WTC11 (cell line): ENCODE data around the gene RRP1B. TPM values are rescaled to one million over a fixed set of nuclear protein-coding genes. Genes with fewer than 3 reads are reported as not detected.
"Not testable (repeated sequence)": the region's sequence is repeated elsewhere in the genome, so short reads cannot be mapped to it uniquely, and the experiment has no call there.

Experiments used
- ATAC-seq: fragments of 200-7000 bp; cut with Tn5 transposase; 2 replicates; pipeline ENCODE4 v1.10.0; 2021; ENCODE audit warnings: mild to moderate bottlenecking, moderate library complexity
- CTCF ChIA-PET: fragments of 300-600 bp; sonication (Branson Sonifier 250); formaldehyde crosslinking; loops from one replicate; lab custom pipeline; 2021; ENCODE audit warnings: antibody characterized with exemption; lab: Charles Lee
- POLR2A ChIA-PET: fragments of 350-600 bp; sonication (Branson Sonifier 250); formaldehyde crosslinking; loops from one replicate; lab custom pipeline; 2021; ENCODE audit warnings: antibody characterized with exemption; lab: Charles Lee
- DNase-seq: peaks from one replicate; pipeline ENCODE4 v3.0.0; 2021; ENCODE audit warnings: low spot score
- H3K27ac Mint-ChIP-seq: 2 replicates; pipeline ENCODE4 v1.8.0; 2021; ENCODE audit warnings: mixed read lengths
- H3K27me3 Mint-ChIP-seq: 2 replicates; pipeline ENCODE4 v1.8.0; 2021; ENCODE audit warnings: low read depth, mild to moderate bottlenecking, moderate library complexity, mixed read lengths
- H3K36me3 Mint-ChIP-seq: 2 replicates; pipeline ENCODE4 v1.8.0; 2021; ENCODE audit warnings: mixed read lengths
- H3K4me1 Mint-ChIP-seq: 2 replicates; pipeline ENCODE4 v1.8.0; 2022; ENCODE audit warnings: mixed read lengths
- H3K4me3 Mint-ChIP-seq: 2 replicates; pipeline ENCODE4 v1.8.0; 2021; ENCODE audit warnings: mild to moderate bottlenecking, moderate library complexity, mixed read lengths
- H3K9me3 Mint-ChIP-seq: 2 replicates; pipeline ENCODE4 v1.8.0; 2021; ENCODE audit warnings: mixed read lengths
- ATF3 ChIP-seq: sonication (generic); formaldehyde crosslinking; conservative IDR thresholded peaks from 2 replicates; pipeline ENCODE4 v1.8.1; 2022; ENCODE audit warnings: mild to moderate bottlenecking, missing genetic modification reagents
- CBFB ChIP-seq: sonication (generic); formaldehyde crosslinking; IDR thresholded peaks from 2 replicates; pipeline ENCODE4 v1.8.1; 2022; ENCODE audit warnings: mild to moderate bottlenecking, low read depth, missing genetic modification reagents
- EMX1 ChIP-seq: fragments of 250-450 bp; sonication (Bioruptor Pico); IDR thresholded peaks from 2 replicates; pipeline ENCODE4 v1.8.0; 2021; ENCODE audit warnings: mild to moderate bottlenecking
- FOXP1 ChIP-seq: sonication (generic); formaldehyde crosslinking; IDR thresholded peaks from 2 replicates; pipeline ENCODE4 v1.8.0; 2022; ENCODE audit warnings: missing genetic modification reagents, mild to moderate bottlenecking, moderate library complexity, borderline replicate concordance
- GABPB1 ChIP-seq: sonication (generic); formaldehyde crosslinking; IDR thresholded peaks from 2 replicates; pipeline ENCODE4 v1.8.1; 2023; ENCODE audit warnings: mild to moderate bottlenecking, missing genetic modification reagents
- GRHL2 ChIP-seq: fragments of 250-450 bp; sonication (Bioruptor Pico); IDR thresholded peaks from 2 replicates; pipeline ENCODE4 v1.8.0; 2022; ENCODE audit warnings: mild to moderate bottlenecking, moderate library complexity; ENCODE audit not compliant: insufficient replicate concordance, severe bottlenecking
- JAZF1 ChIP-seq: fragments of 250-450 bp; sonication (Bioruptor Pico); IDR thresholded peaks from 2 replicates; pipeline ENCODE4 v1.9.0; 2021; ENCODE audit warnings: moderate library complexity, mild to moderate bottlenecking, inconsistent platforms
- KAT7 ChIP-seq: sonication (generic); formaldehyde crosslinking; IDR thresholded peaks from 2 replicates; pipeline ENCODE4 v1.8.1; 2023; ENCODE audit warnings: missing genetic modification reagents, mild to moderate bottlenecking, borderline replicate concordance
- NR3C1 ChIP-seq: sonication (generic); formaldehyde crosslinking; conservative IDR thresholded peaks from 2 replicates; pipeline ENCODE4 v1.8.1; 2023; ENCODE audit warnings: low read depth, mild to moderate bottlenecking, missing genetic modification reagents
- PRDM15 ChIP-seq: sonication (generic); formaldehyde crosslinking; IDR thresholded peaks from 2 replicates; pipeline ENCODE4 v1.8.0; 2022; ENCODE audit warnings: missing genetic modification reagents
- SP1 ChIP-seq: sonication (generic); formaldehyde crosslinking; conservative IDR thresholded peaks from 2 replicates; pipeline ENCODE4 v1.8.1; 2022; ENCODE audit warnings: missing genetic modification reagents
- TCF7 ChIP-seq: sonication (generic); formaldehyde crosslinking; IDR thresholded peaks from 2 replicates; pipeline ENCODE4 v1.8.0; 2022; ENCODE audit warnings: mild to moderate bottlenecking, low read depth, missing genetic modification reagents, moderate library complexity
- TEAD4 ChIP-seq: sonication (generic); formaldehyde crosslinking; IDR thresholded peaks from 2 replicates; pipeline ENCODE4 v1.8.0; 2022; ENCODE audit warnings: mild to moderate bottlenecking, missing genetic modification reagents
- USF1 ChIP-seq: sonication (generic); formaldehyde crosslinking; IDR thresholded peaks from 2 replicates; pipeline ENCODE4 v1.8.0; 2022; ENCODE audit warnings: mild to moderate bottlenecking, missing genetic modification reagents
- ZNF121 ChIP-seq: sonication (generic); formaldehyde crosslinking; IDR thresholded peaks from 2 replicates; pipeline ENCODE4 v1.8.0; 2023; ENCODE audit warnings: missing genetic modification reagents
- ZNF263 ChIP-seq: sonication (generic); formaldehyde crosslinking; IDR thresholded peaks from 2 replicates; pipeline ENCODE4 v1.8.1; 2022; ENCODE audit warnings: low read depth, mild to moderate bottlenecking, moderate library complexity, missing genetic modification reagents
- ZNF396 ChIP-seq: fragments of 250-450 bp; sonication (Bioruptor Pico); IDR thresholded peaks from 2 replicates; pipeline ENCODE4 v1.8.0; 2021; ENCODE audit warnings: mild to moderate bottlenecking, moderate library complexity, borderline replicate concordance
- ZNF671 ChIP-seq: fragments of 250-450 bp; sonication (Bioruptor Pico); IDR thresholded peaks from 2 replicates; pipeline ENCODE4 v1.8.0; 2021; ENCODE audit warnings: mild to moderate bottlenecking
- total RNA-seq: library from RNA; stranded (reverse); gene quantifications from 3 replicates; pipeline ENCODE4 v1.2.3, GENCODE V29; 2021
- TF ChIP-seq, protein P1 (sequence below): sonication (generic); formaldehyde crosslinking; IDR thresholded peaks from 2 replicates; pipeline ENCODE4 v1.8.1; 2023; ENCODE audit warnings: mild to moderate bottlenecking, missing genetic modification reagents
- TF ChIP-seq, protein P2 (sequence below): fragments of 250-450 bp; sonication (Bioruptor Pico); IDR thresholded peaks from 2 replicates; pipeline ENCODE4 v1.8.0; 2021; ENCODE audit warnings: mild to moderate bottlenecking

The RRP1B gene
- total RNA-seq, 1 experiment from 2014 or later: 74.9 TPM

DNA sequence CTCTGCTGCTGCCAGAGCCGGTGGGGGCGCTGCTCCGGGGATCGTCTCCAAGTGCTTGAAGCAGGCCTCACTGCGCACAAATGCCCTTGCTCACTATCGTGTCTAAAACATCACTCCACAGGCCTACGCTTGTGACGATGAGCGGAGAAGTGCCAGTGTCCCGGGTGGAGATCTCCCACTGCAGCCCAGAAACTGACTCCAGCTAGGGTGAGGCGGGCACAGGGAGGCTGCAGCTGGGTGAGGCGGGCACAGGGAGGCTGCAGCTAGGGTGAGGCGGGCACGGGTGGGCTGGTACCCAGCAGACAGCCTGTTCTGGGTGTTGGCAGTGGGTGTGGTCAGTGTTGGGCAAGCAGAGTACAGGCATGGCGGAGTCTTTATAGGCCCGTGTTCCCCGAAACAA is 36.9 kb downstream of the RRP1B start:
- H3K4me3 Mint-ChIP-seq: no peak overlapping the region
- H3K27me3 Mint-ChIP-seq: no peaks in the 10 kb centered on the region
- ChIA-PET POLR2A (interaction anchor here (0.7 kb wide), 1 partner anchor 14 kb away, joined by 3 read pairs; no protein-coding TSS in a partner anchor), CTCF (no interaction called here)
- no peak overlapping the region for H3K27ac Mint-ChIP-seq
- no peak for TF ChIP-seq JAZF1 (CRISPR knock-in tag)
- no peak for TF ChIP-seq ZNF396 (CRISPR knock-in tag)
- no peak for TF ChIP-seq FOXP1
- TF ChIP-seq ZNF263 (CRISPR knock-in tag): no peak
- no peak for TF ChIP-seq KAT7 (CRISPR knock-in tag)
- no peak for TF ChIP-seq USF1 (CRISPR knock-in tag)
- TF ChIP-seq GRHL2 (CRISPR knock-in tag): no peak
- no peak for TF ChIP-seq TEAD4 (CRISPR knock-in tag)
- no peak for TF ChIP-seq ATF3 (CRISPR knock-in tag)
- TF ChIP-seq EMX1: no peak
- TF ChIP-seq ZNF671 (CRISPR knock-in tag): no peak
- H3K36me3 Mint-ChIP-seq: peaks cover 26% of the 10 kb centered on the region
- DNase-seq: no peak
- no peaks in the 10 kb centered on the region; the same call in 1 of the 2 replicates for H3K4me1 Mint-ChIP-seq
- ATAC-seq: no peak
- no peaks in the 10 kb centered on the region for H3K9me3 Mint-ChIP-seq

- CTCF ChIA-PET: interaction anchor here (1.2 kb wide), 1 partner anchor 30 kb away, joined by 3 read pairs; no protein-coding TSS in a partner anchor
- H3K4me3 Mint-ChIP-seq: no peak overlapping the region
- TF ChIP-seq SP1 (CRISPR knock-in tag): no peak
- TF ChIP-seq GABPB1 (CRISPR knock-in tag): peak; percentile 47; the same call in 1 of the 2 replicates
- TF ChIP-seq, all 79 proteins: peak for 1
- Mint-ChIP-seq H3K4me1 (peaks cover 4% of the 10 kb centered on the region), H3K36me3 (peaks cover 18% of the 10 kb centered on the region), H3K27ac (peak overlapping the region; percentile 86), H3K27me3 (no peaks in the 10 kb centered on the region), H3K9me3 (no peaks in the 10 kb centered on the region)
- ATAC-seq: no peak
- DNase-seq: no peak
- POLR2A ChIA-PET: no interaction called here
Observed at GRCh38 chr21:43697758-43698643, 38.6 kb downstream of the RRP1B start.

- POLR2A ChIA-PET, H3K9me3 Mint-ChIP-seq: not testable (repeated sequence)
Observed at GRCh38 chr21:43699492-43699777, 40.1 kb downstream of the RRP1B start.

GRCh38 chr21:43699933-43700599 is 40.7 kb downstream of the RRP1B start:
- ChIA-PET CTCF (interaction anchor here (0.6 to 1.0 kb wide), 2 partner anchors 13 to 54 kb away, joined by 3 read pairs; no protein-coding TSS in a partner anchor), POLR2A (no interaction called here)
- DNase-seq: no peak
- H3K9me3 Mint-ChIP-seq: no peaks in the 10 kb centered on the region
- no peak overlapping the region for H3K27ac Mint-ChIP-seq
- no peak for ATAC-seq
- H3K4me3 Mint-ChIP-seq: no peak overlapping the region
- no peaks in the 10 kb centered on the region for H3K27me3 Mint-ChIP-seq
- peaks cover 11% of the 10 kb centered on the region for H3K4me1 Mint-ChIP-seq
- H3K36me3 Mint-ChIP-seq: peaks cover 10% of the 10 kb centered on the region
- TF ChIP-seq TCF7 (CRISPR knock-in tag): no peak
- TF ChIP-seq, protein P1, sequence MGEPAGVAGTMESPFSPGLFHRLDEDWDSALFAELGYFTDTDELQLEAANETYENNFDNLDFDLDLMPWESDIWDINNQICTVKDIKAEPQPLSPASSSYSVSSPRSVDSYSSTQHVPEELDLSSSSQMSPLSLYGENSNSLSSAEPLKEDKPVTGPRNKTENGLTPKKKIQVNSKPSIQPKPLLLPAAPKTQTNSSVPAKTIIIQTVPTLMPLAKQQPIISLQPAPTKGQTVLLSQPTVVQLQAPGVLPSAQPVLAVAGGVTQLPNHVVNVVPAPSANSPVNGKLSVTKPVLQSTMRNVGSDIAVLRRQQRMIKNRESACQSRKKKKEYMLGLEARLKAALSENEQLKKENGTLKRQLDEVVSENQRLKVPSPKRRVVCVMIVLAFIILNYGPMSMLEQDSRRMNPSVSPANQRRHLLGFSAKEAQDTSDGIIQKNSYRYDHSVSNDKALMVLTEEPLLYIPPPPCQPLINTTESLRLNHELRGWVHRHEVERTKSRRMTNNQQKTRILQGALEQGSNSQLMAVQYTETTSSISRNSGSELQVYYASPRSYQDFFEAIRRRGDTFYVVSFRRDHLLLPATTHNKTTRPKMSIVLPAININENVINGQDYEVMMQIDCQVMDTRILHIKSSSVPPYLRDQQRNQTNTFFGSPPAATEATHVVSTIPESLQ (CRISPR knock-in tag): no peak
- TF ChIP-seq PRDM15: no peak
- no peak for TF ChIP-seq CBFB (CRISPR knock-in tag)
- no peak for TF ChIP-seq NR3C1 (CRISPR knock-in tag)
- TF ChIP-seq, protein P2, sequence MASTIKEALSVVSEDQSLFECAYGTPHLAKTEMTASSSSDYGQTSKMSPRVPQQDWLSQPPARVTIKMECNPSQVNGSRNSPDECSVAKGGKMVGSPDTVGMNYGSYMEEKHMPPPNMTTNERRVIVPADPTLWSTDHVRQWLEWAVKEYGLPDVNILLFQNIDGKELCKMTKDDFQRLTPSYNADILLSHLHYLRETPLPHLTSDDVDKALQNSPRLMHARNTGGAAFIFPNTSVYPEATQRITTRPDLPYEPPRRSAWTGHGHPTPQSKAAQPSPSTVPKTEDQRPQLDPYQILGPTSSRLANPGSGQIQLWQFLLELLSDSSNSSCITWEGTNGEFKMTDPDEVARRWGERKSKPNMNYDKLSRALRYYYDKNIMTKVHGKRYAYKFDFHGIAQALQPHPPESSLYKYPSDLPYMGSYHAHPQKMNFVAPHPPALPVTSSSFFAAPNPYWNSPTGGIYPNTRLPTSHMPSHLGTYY: no peak

More at GRCh38 chr21:43699492-43699777, 40.1 kb downstream of the RRP1B start:
- CTCF ChIA-PET, H3K27ac Mint-ChIP-seq, H3K4me3 Mint-ChIP-seq, H3K27me3 Mint-ChIP-seq, H3K36me3 Mint-ChIP-seq, ATAC-seq, DNase-seq: not testable (repeated sequence)
- 0 out of 2 replicates have a peak, but pooled peaks have one; percentile 48 for TF ChIP-seq ZNF121 (CRISPR knock-in tag)
- peaks cover 11% of the 10 kb centered on the region for H3K4me1 Mint-ChIP-seq
